Endothelial cell of umbilical vein (primary cell): ENCODE measurements around the gene POLR2C. TPM values are rescaled to one million over a fixed set of nuclear protein-coding genes. Genes with fewer than 3 reads are reported as not detected.

Source experiments
- BruUV-seq: library from RNA; stranded (reverse); fragments of 400-500 nt; replicated peaks from 2 replicates; lab custom pipeline; 2021; lab: Mats Ljungman, UMichigan
- CTCF ChIA-PET: fragments of 300-600, 350-600 bp; sonication (Branson Sonifier 250); formaldehyde crosslinking; loops from one replicate; lab custom pipeline; 2021; ENCODE audit warnings: antibody characterized with exemption, inconsistent platforms; lab: Charles Lee
- POLR2A ChIA-PET: fragments of 300-600, 350-600 bp; sonication (Branson Sonifier 250); formaldehyde crosslinking; loops from one replicate; lab custom pipeline; 2021; ENCODE audit warnings: antibody characterized with exemption, inconsistent platforms; lab: Charles Lee
- DNase-seq: peaks from one replicate; pipeline ENCODE4 v3.0.0-alpha.2; 2011; ENCODE audit warnings: low read depth, low spot score
- FAIRE-seq: peaks from 2 replicates; lab custom pipeline; 2011; peaks lifted over from hg19 to GRCh38; lab: Jason Lieb, UNC
- H2AFZ ChIP-seq: 2 replicates; pipeline ENCODE4 v1.6.0; 2012; ENCODE audit warnings: low read depth, low read length, control low read depth, inconsistent platforms
- H3K27ac ChIP-seq: 2 replicates; pipeline ENCODE4 v1.5.1; 2011; ENCODE audit warnings: low read depth, mild to moderate bottlenecking, control low read depth, low read length, moderate library complexity; ENCODE audit not compliant: insufficient read depth
- H3K27me3 ChIP-seq, 2 experiments: 2 replicates each; pipeline versions ENCODE4 v1.6.0 to v1.6.1; 2011; ENCODE audit warnings: low read length in 2 of 2, mixed read lengths in 1 of 2; ENCODE audit not compliant: control insufficient read depth in 2 of 2, insufficient read depth in 2 of 2
- H3K36me3 ChIP-seq, 2 experiments: 2 replicates in 1 of 2; 3 replicates in 1 of 2; pipeline ENCODE4 v1.5.1; 2011; ENCODE audit warnings: low read length in 2 of 2, mild to moderate bottlenecking in 1 of 2, moderate library complexity in 1 of 2; ENCODE audit not compliant: control insufficient read depth in 2 of 2, insufficient read depth in 2 of 2; ENCODE audit errors: extremely low read depth in 1 of 2
- H3K4me1 ChIP-seq: 3 replicates; pipeline ENCODE4 v1.5.1; 2011; ENCODE audit warnings: mild to moderate bottlenecking, low read length; ENCODE audit not compliant: control insufficient read depth, insufficient read depth; ENCODE audit errors: extremely low read depth
- H3K4me2 ChIP-seq: 2 replicates; pipeline ENCODE4 v1.6.1; 2011; ENCODE audit warnings: low read length, control low read depth, mixed read lengths; ENCODE audit not compliant: insufficient read depth
- H3K4me3 ChIP-seq, 3 experiments: fragments of 200-600 bp in 1 of 3; sonication (generic), shearing (Covaris generic) in 1 of 3; replicated peaks in 1 of 3; 2 replicates each; pipeline ENCODE4 v1.5.1; 2011 to 2016; ENCODE audit warnings: control low read depth in 3 of 3, low read length in 3 of 3, mild to moderate bottlenecking in 2 of 3, inconsistent platforms in 1 of 3, low read depth in 1 of 3, moderate library complexity in 1 of 3; ENCODE audit not compliant: insufficient read depth in 1 of 3
- H3K79me2 ChIP-seq: 2 replicates; pipeline ENCODE4 v1.6.0; 2012; ENCODE audit warnings: low read length, inconsistent platforms; ENCODE audit not compliant: control insufficient read depth, insufficient read depth
- H3K9ac ChIP-seq: replicated peaks from 2 replicates; pipeline ENCODE3; 2011; ENCODE audit warnings: low read length, control low read depth; ENCODE audit not compliant: insufficient read depth; ENCODE audit errors: extremely low read depth
- H3K9me1 ChIP-seq: replicated peaks from 3 replicates; pipeline ENCODE4 v1.6.0; 2011; ENCODE audit warnings: mild to moderate bottlenecking, low read length; ENCODE audit not compliant: control insufficient read depth, insufficient read depth; ENCODE audit errors: extremely low read depth
- H3K9me3 ChIP-seq: replicated peaks from 2 replicates; pipeline ENCODE4 v1.5.1; 2012; ENCODE audit warnings: low read length, inconsistent platforms; ENCODE audit not compliant: control insufficient read depth, insufficient read depth
- H4K20me1 ChIP-seq: replicated peaks from 2 replicates; pipeline ENCODE3; 2011; ENCODE audit warnings: mild to moderate bottlenecking, low read length; ENCODE audit not compliant: control insufficient read depth, insufficient read depth; ENCODE audit errors: extremely low read depth
- CTCF ChIP-seq, 2 donors: IDR thresholded peaks; 1 replicate in 1 of 2; 2 replicates in 1 of 2; pipeline ENCODE4 v1.5.1; 2011; ENCODE audit warnings: low read length in 2 of 2, mild to moderate bottlenecking in 2 of 2, moderate library complexity in 2 of 2, control low read depth in 1 of 2, inconsistent platforms in 1 of 2, low read depth in 1 of 2; ENCODE audit not compliant: insufficient read depth in 1 of 2; ENCODE audit errors: extremely low read depth in 1 of 2
- POLR2A ChIP-seq: IDR thresholded peaks from 2 replicates; pipeline ENCODE4 v1.6.1; 2012; ENCODE audit warnings: low read depth, mild to moderate bottlenecking, control low read depth, low read length
- dilution Hi-C: fragments of 300-500 bp; cut with MboI; formaldehyde crosslinking; loops from one replicate; pipeline ENCODE4 v1.15.0; 2019; ENCODE audit warnings: low sequenced_read_pairs; ENCODE audit not compliant: extremely low pct_ligation_motif_present
- intact Hi-C: fragments of 100-400 bp; cut with micrococcal nuclease; formaldehyde crosslinking; loops from one replicate; pipeline ENCODE4 v1.10.0; 2022
- polyA plus RNA-seq, 4 experiments: library from polyadenylated mRNA; depleted of rRNA in 3 of 4; stranded (reverse) in 3 of 4; unstranded in 1 of 4; fragments of >200 nt; gene quantifications; 2 replicates each; pipeline versions ENCODE4 v1.2.1 to v1.2.3, GENCODE V29; 2011 to 2012; ENCODE audit warnings: missing spikeins in 1 of 4
- total RNA-seq: library from RNA; stranded (reverse); gene quantifications from 2 replicates; pipeline ENCODE4 v1.2.3, GENCODE V29; 2021

Gene POLR2C
- total and polyA plus RNA-seq, 2 donors (not counting 3 experiments of a cell fraction or from before 2014, with no cell fraction given), result 65.2 to 129 TPM

- Histone ChIP-seq H3K9me3 (no peaks in the 10 kb centered on the region), H3K27ac (no peak overlapping the region), H3K4me1 (peaks cover 28% of the 10 kb centered on the region), H3K79me2 (peaks cover 15% of the 10 kb centered on the region), H3K36me3 (peaks cover 0 to 5% of the 10 kb centered on the region in 2 experiments), H3K4me2 (peak overlapping the region; percentile 87), H3K9me1 (no peaks in the 10 kb centered on the region), H2AFZ (peak overlapping the region; percentile 93), H4K20me1 (no peaks in the 10 kb centered on the region), H3K9ac (peak overlapping the region; percentile 50), H3K4me3 (peak overlapping the region; percentile 38 to 69 (median 68)), H3K27me3 (no peaks in the 10 kb centered on the region)
- POLR2A ChIA-PET, result interaction anchor here (0.6 kb wide), 1 partner anchor 37 kb away, joined by 5 read pairs; no protein-coding TSS in a partner anchor
- TF ChIP-seq POLR2A (peak; percentile 45), CTCF (IDR thresholded peaks at IDR 0.05; ENCODE audit: extremely low read depth in 1 of 2, insufficient read depth in 1 of 2, low read depth in 1 of 2, low read length in 2 of 2) (no peak)
- no TSS peak for BruUV-seq
- FAIRE-seq (peak; percentile 91), DNase-seq (peak; percentile 33)
- dilution Hi-C loops (no loop called here), intact Hi-C loops (loop anchor here (10.0 kb wide), 1 partner anchor 165 kb away; no protein-coding TSS in a partner anchor)
- CTCF ChIA-PET, result interaction anchor here (0.9 to 3.0 kb wide), 4 partner anchors 17 to 40 kb away, joined by 3 to 21 read pairs (median 3); partner anchors contain the start of genes CIAPIN1, COQ9 and POLR2C
These were observed 16.9 kb downstream of the POLR2C start for GRCh38 chr16:57479205-57479975.
